Epithelial cell of esophagus (primary cell): ENCODE results near the gene NACAD.

Experiments used
- DNase-seq: peaks from one replicate; pipeline ENCODE4 v3.0.0; 2010; ENCODE audit warnings: low read depth
- H3K4me3 ChIP-seq: 2 replicates; pipeline ENCODE4 v1.5.1; 2011; ENCODE audit warnings: mild to moderate bottlenecking, low read length, control low read depth
- TF ChIP-seq, protein P1 (sequence below): IDR thresholded peaks from 2 replicates; pipeline ENCODE4 v1.5.1; 2011; ENCODE audit warnings: low read depth, mild to moderate bottlenecking, low read length, control low read depth, inconsistent platforms; ENCODE audit not compliant: insufficient read depth; ENCODE audit errors: missing control alignments

The NACAD gene

DNA sequence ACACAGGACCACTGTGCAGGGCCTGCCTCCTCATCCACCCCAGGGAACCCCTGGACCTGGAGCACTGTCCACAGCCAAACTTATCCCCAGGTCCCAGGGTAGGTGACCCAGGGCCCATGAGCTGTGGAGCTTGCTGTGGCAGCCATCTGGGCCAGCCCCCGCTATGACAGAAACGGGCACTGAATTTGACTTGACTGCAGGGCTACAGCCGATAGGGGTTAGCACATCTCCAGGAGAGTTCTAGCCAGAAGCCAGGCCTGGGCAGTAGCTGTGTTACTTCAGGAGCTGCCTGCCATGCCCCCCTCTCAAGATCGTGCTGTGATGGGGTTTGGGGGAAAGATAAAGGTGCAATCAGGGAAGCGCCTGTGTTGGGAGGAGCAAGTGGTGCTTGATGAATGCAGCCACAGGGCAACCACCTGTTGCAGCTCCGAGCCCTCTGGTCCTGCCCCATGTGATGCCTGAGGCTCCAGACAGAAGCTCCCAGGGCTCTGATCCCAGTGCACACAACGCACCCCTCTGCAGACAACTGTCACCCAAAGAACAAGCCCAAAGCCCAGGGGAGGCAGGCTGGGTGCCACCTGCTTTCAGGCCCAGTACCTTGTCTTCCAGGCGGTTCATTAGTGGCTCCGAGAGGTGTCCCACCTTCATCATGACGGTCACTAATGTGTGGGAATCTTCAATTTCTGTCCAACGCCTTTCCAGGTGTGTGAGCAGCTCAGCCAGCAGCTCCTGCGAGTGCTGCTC, 16.2 kb upstream of the NACAD start:
- TF ChIP-seq, protein P1, sequence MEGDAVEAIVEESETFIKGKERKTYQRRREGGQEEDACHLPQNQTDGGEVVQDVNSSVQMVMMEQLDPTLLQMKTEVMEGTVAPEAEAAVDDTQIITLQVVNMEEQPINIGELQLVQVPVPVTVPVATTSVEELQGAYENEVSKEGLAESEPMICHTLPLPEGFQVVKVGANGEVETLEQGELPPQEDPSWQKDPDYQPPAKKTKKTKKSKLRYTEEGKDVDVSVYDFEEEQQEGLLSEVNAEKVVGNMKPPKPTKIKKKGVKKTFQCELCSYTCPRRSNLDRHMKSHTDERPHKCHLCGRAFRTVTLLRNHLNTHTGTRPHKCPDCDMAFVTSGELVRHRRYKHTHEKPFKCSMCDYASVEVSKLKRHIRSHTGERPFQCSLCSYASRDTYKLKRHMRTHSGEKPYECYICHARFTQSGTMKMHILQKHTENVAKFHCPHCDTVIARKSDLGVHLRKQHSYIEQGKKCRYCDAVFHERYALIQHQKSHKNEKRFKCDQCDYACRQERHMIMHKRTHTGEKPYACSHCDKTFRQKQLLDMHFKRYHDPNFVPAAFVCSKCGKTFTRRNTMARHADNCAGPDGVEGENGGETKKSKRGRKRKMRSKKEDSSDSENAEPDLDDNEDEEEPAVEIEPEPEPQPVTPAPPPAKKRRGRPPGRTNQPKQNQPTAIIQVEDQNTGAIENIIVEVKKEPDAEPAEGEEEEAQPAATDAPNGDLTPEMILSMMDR: no peak
- no peak for DNase-seq
- no peak overlapping the region for H3K4me3 ChIP-seq

DNA sequence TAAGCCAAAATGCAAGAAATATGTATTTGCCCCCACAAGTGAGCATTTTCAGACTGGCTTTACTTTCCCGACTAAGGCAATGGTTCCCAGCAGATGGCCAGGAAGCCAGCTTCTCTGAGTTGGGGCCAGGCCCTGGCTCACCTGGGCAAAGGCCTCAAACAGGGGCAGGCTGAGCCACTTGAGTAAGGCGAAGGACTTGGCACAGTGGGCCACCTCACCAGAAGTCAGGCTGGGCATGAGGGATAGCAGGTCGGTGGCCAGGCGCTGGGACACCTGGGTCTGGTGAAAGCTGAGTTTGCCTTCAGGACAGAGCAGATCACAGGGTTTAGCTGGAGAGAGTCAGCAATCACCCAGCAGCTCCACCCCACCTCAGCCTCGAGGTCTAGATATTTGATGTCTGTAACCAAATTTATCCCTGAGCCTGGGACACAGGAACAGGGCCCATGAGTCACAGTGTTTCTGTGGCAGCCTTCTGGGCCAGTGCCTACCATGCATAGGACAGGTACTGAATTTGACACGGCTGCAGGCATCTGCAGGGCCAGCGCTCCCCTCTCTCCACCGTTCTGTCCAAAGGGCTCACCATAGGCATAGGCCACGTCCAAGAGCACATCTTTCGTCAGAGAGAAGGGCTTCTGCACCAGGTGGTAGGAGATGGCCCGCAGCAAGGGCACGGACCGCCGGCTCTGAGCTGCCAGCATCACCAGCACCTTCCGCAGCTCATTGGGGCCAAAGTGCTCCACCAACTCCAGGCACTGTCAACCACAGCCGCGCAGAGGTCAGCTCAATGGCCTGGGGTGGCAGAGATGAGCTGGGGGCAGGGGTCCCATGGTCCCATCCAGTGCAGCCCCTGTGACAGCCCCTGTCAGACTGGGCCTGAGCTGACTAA, 15.4 kb upstream of the NACAD start:
- TF ChIP-seq, protein P1: no peak
- no peak overlapping the region for H3K4me3 ChIP-seq
- no peak for DNase-seq

DNA sequence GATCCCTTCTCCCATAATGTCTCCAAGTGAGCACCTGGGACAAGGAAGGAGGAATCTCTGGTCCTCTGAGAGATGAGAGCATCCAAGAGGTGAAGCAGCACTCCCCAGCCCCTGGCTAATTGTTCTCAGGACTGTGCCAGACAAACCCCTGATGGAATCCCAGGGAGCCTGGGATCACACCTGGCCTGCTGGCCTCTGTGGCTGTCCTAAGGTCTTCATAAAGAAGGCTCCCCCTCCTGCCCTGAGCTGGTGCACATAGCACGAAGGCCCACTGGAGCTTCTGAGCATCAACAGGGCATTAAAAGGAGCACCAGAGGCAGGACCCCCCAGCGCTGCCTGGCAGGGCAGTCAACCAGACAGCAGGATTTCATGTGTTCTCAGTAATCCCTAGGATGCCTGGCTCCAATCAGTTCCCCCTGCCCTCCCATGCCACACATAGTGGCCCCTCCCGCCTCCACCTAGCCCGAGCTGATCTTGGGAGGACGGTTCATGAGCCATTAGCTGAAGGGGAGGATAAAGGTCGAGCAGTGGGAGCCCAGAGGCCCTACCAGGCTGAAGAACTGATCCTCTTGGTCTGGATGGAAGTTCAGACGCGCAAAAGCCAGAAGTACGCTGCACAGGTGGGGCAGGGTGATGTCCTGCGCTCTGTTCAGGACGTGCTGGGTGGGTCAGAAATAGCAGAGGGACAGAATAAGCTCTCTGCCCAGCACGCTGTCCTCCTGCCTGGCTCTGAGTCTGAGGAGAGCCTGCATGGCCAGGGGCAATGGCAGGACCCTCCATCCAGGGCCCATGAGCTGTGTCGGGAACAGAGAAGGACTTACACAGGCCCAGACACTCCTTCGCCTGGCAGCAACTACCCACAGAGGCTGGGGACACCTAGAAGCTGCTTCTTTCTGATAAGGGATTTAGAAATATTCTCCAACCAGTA, 14.3 kb upstream of the NACAD start:
- TF ChIP-seq, protein P1: no peak
- no peak overlapping the region for H3K4me3 ChIP-seq
- no peak for DNase-seq

DNA sequence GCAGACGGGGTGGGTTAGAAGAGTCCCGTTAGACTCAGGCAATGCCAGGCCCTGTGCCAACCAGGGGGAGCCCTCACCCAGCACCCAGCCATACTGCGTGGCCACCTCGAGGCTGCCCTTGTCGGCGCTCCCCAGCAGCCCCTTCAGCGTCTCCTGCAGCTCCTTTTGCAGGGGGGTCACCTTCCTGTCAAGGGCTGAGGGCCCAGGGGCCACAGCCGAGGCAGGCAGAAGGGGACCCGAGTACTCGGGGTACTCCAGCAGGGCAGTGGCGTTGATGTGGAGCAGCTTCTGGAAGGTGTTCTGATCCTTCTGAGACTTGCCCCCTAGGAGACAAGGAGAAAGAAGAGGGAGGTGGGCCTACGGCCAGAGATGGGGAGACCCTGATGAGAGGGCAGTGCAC, 13.0 kb upstream of the NACAD start:
- no peak for DNase-seq
- H3K4me3 ChIP-seq: no peak overlapping the region
- TF ChIP-seq, protein P1: no peak

DNA sequence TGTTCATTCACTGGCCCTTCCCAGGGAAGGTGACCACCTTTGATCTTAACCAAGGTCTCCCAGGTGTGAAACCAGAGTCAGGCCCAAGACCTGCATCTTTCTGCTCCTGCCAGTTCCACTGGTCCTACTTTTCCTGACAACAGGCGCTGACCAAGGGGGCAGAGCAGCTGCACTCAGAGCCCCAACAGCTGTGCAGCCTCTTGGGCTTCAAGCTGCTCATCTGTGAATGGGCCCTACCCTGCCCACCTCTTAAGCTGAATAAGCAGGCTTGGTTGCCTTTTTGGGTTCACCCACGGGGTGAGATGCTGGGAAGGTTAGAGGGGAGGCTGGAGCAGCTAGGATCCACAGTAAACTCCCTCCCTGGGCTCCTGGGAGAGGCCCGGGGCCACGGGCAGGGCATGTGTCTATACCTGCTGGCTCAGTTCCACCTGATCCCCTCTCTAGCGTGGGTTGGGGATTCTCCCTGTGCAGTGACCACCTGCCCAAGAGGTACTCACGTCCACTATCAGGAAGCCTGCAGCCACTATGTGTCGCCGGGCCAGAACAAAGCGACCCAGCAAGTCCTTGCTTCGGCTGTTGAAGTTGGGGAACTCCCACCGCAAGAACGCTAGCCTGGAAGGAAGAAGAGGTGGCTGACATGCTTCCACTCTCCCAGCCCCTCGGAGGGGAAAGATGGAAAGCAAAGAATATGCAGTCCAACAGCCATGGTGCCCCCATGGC, 12.2 kb upstream of the NACAD start:
- no peak overlapping the region for H3K4me3 ChIP-seq
- TF ChIP-seq, protein P1: no peak
- no peak for DNase-seq
